Measurements from ENCODE around the gene KAT7.

KAT7 gene

GRCh38 chr17:49873466-49873865, 85.0 kb downstream of the KAT7 start:
- Histone ChIP-seq H4K20me1 (ENCODE audit: low read depth, low read length) (no peaks in the 10 kb centered on the region), H3K4me2 (ENCODE audit: low read depth, low read length, poor library complexity, severe bottlenecking) (no peak overlapping the region), H3K9me3 (ENCODE audit: insufficient read depth, low read length) (no peaks in the 10 kb centered on the region), H3K27ac (ENCODE audit: low read depth, low read length) (no peak overlapping the region), H3K9ac (ENCODE audit: low read length) (no peak overlapping the region), H3K4me3 (ENCODE audit: insufficient read depth, low read length, poor library complexity, severe bottlenecking) (no peak overlapping the region), H3K79me2 (ENCODE audit: insufficient read depth, low read length) (no peaks in the 10 kb centered on the region), H2AFZ (ENCODE audit: low read depth, low read length, severe bottlenecking) (no peak overlapping the region), H3F3A (ENCODE audit: insufficient read depth) (no peaks in the 10 kb centered on the region), H3K9me2 (replicated peaks; ENCODE audit: insufficient read depth, low read length) (no peaks in the 10 kb centered on the region), H3K36me3 (ENCODE audit: low read length) (no peaks in the 10 kb centered on the region), H3K27me3 (ENCODE audit: low read length) (no peaks in the 10 kb centered on the region)
- TF ChIP-seq CTCF (IDR thresholded peaks at IDR 0.05; ENCODE audit: insufficient read depth, low read length, poor library complexity, severe bottlenecking) (no peak), EZH2phosphoT487 (conservative IDR thresholded peaks at IDR 0.05; ENCODE audit: low read length) (no peak)

GRCh38 chr17:49873926-49874325, 85.4 kb downstream of the KAT7 start:
- H3F3A ChIP-seq (ENCODE audit: insufficient read depth): no peaks in the 10 kb centered on the region
- H3K27me3 ChIP-seq (ENCODE audit: low read length): no peaks in the 10 kb centered on the region
- no peaks in the 10 kb centered on the region for H3K9me3 ChIP-seq (ENCODE audit: insufficient read depth, low read length)
- H3K4me3 ChIP-seq (ENCODE audit: insufficient read depth, low read length, poor library complexity, severe bottlenecking): no peak overlapping the region
- H3K4me2 ChIP-seq (ENCODE audit: low read depth, low read length, poor library complexity, severe bottlenecking): no peak overlapping the region
- no peaks in the 10 kb centered on the region for H3K79me2 ChIP-seq (ENCODE audit: insufficient read depth, low read length)
- H3K9me2 ChIP-seq (replicated peaks; ENCODE audit: insufficient read depth, low read length): no peaks in the 10 kb centered on the region
- no peaks in the 10 kb centered on the region for H3K36me3 ChIP-seq (ENCODE audit: low read length)
- H3K27ac ChIP-seq (ENCODE audit: low read depth, low read length): no peak overlapping the region
- no peaks in the 10 kb centered on the region for H4K20me1 ChIP-seq (ENCODE audit: low read depth, low read length)
- TF ChIP-seq CTCF (IDR thresholded peaks at IDR 0.05; ENCODE audit: insufficient read depth, low read length, poor library complexity, severe bottlenecking) (no peak), EZH2phosphoT487 (conservative IDR thresholded peaks at IDR 0.05; ENCODE audit: low read length) (no peak)
- no peak overlapping the region for H2AFZ ChIP-seq (ENCODE audit: low read depth, low read length, severe bottlenecking)
- no peak overlapping the region for H3K9ac ChIP-seq (ENCODE audit: low read length)

- Histone ChIP-seq H3K27ac (ENCODE audit: low read depth, low read length) (no peak overlapping the region), H3K27me3 (ENCODE audit: low read length) (no peaks in the 10 kb centered on the region), H3K9me2 (replicated peaks; ENCODE audit: insufficient read depth, low read length) (no peaks in the 10 kb centered on the region), H3K4me3 (ENCODE audit: insufficient read depth, low read length, poor library complexity, severe bottlenecking) (no peak overlapping the region), H3K9ac (ENCODE audit: low read length) (no peak overlapping the region), H3K9me3 (ENCODE audit: insufficient read depth, low read length) (no peaks in the 10 kb centered on the region), H3K36me3 (ENCODE audit: low read length) (no peaks in the 10 kb centered on the region), H4K20me1 (ENCODE audit: low read depth, low read length) (no peaks in the 10 kb centered on the region), H2AFZ (ENCODE audit: low read depth, low read length, severe bottlenecking) (no peak overlapping the region), H3K79me2 (ENCODE audit: insufficient read depth, low read length) (no peaks in the 10 kb centered on the region), H3K4me2 (ENCODE audit: low read depth, low read length, poor library complexity, severe bottlenecking) (no peak overlapping the region), H3F3A (ENCODE audit: insufficient read depth) (no peaks in the 10 kb centered on the region)
- TF ChIP-seq EZH2phosphoT487 (conservative IDR thresholded peaks at IDR 0.05; ENCODE audit: low read length): no peak
- no peak for TF ChIP-seq CTCF (IDR thresholded peaks at IDR 0.05; ENCODE audit: insufficient read depth, low read length, poor library complexity, severe bottlenecking)
These were observed 86.4 kb downstream of the KAT7 start for GRCh38 chr17:49874911-49875310.
